Skeletal muscle tissue (tissue), 4 donors: ENCODE measurements around the gene RAB17. TPM values are rescaled to one million over a fixed set of nuclear protein-coding genes. Genes with fewer than 3 reads are reported as not detected.

ENCODE experiments used
- H3K27ac ChIP-seq: one replicate; pipeline ENCODE4 v1.7.0; 2013; ENCODE audit warnings: mild to moderate bottlenecking, low read depth, low read length, inconsistent platforms
- H3K27me3 ChIP-seq, 3 donors: one replicate each; pipeline ENCODE4 v1.7.0; 2013; ENCODE audit warnings: low read length in 3 of 3; ENCODE audit not compliant: control insufficient read depth in 3 of 3, insufficient read depth in 3 of 3
- H3K36me3 ChIP-seq, 3 donors: one replicate each; pipeline ENCODE4 v1.7.0; 2013; ENCODE audit warnings: low read length in 3 of 3; ENCODE audit not compliant: control insufficient read depth in 3 of 3, insufficient read depth in 3 of 3
- H3K4me1 ChIP-seq, 3 donors: one replicate each; pipeline ENCODE4 v1.7.0; 2013; ENCODE audit warnings: low read length in 3 of 3, mild to moderate bottlenecking in 3 of 3; ENCODE audit not compliant: control insufficient read depth in 3 of 3, insufficient read depth in 3 of 3
- H3K4me3 ChIP-seq, 3 donors: one replicate each; pipeline ENCODE4 v1.7.0; 2013; ENCODE audit warnings: low read length in 3 of 3
- H3K9ac ChIP-seq, 3 donors: one replicate each; pipeline ENCODE4 v1.7.0; 2013; ENCODE audit warnings: low read length in 3 of 3, mild to moderate bottlenecking in 3 of 3, moderate library complexity in 2 of 3, low read depth in 1 of 3
- H3K9me3 ChIP-seq, 3 donors: one replicate each; pipeline ENCODE4 v1.7.0; 2013; ENCODE audit warnings: low read length in 3 of 3; ENCODE audit not compliant: control insufficient read depth in 3 of 3
- total RNA-seq: library from RNA; depleted of rRNA; stranded (reverse); fragments of >200 nt; gene quantifications from one replicate; pipeline ENCODE4 v1.2.3, GENCODE V29; 2014
- donor health status: Osteomylitis.

RAB17 gene
- total RNA-seq, 1 donor from 2014 or later, result 1.0 TPM

GRCh38 chr2:237631007-237631785, 40.7 kb upstream of the RAB17 start:
- no peaks in the 10 kb centered on the region for H3K27me3 ChIP-seq
- H3K9ac ChIP-seq, result peak overlapping the region in 1 of 3 donors; percentile 64
- peak overlapping the region; percentile 11 to 29 (median 14) for H3K4me3 ChIP-seq
- H3K27ac ChIP-seq, result peak overlapping the region; percentile 84
- no peaks in the 10 kb centered on the region for H3K9me3 ChIP-seq
- H3K36me3 ChIP-seq, result peaks cover 0 to 4% (median 2%) of the 10 kb centered on the region in 3 donors
- H3K4me1 ChIP-seq, result peaks cover 59 to 71% (median 67%) of the 10 kb centered on the region in 3 donors

DNA sequence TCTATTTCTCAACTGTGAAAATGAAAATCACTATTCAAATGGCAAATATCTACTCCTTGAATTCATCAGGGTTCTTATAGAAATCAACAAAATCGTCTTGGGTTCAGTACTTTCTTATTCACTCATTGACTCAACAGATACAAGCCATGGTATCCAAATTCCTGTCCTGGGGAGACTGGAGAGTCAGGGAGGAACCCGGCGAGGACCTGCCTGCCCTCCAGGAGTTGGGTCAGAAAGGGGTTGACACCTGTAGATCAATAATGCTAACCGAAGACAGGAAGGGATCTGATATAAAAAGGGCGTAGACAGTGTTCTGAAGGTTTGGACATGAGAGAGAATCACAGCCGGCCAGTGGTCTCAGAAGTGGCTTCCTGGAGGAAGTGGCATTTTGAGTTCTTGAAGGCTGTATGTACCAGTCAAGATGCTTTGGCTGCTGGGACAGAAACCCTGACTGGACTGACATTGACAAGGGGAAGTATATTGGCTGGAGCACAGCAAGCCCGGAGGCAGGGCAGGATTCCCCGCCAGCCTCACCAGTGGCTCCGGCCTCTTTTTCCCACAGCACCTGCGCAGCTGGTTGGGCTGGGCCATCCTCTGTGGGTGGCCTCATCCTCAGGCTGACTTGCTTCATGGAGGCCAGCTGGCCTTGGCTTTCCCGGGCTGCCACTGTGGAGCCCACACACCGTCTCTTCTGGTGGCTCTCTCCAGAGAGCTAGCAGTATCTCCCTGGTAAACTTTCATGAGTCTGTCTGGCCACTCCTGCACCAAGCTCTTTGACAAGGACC, 39.9 kb upstream of the RAB17 start:
- Histone ChIP-seq H3K9me3 (no peaks in the 10 kb centered on the region), H3K27ac (peak overlapping the region; percentile 84), H3K4me3 (peak overlapping the region in 2 of 3 donors; percentile 11 to 29), H3K4me1 (peaks cover 67 to 79% (median 74%) of the 10 kb centered on the region in 3 donors), H3K36me3 (peaks cover 0 to 4% (median 2%) of the 10 kb centered on the region in 3 donors), H3K9ac (peak overlapping the region in 2 of 3 donors; percentile 42 to 64), H3K27me3 (no peaks in the 10 kb centered on the region)

DNA sequence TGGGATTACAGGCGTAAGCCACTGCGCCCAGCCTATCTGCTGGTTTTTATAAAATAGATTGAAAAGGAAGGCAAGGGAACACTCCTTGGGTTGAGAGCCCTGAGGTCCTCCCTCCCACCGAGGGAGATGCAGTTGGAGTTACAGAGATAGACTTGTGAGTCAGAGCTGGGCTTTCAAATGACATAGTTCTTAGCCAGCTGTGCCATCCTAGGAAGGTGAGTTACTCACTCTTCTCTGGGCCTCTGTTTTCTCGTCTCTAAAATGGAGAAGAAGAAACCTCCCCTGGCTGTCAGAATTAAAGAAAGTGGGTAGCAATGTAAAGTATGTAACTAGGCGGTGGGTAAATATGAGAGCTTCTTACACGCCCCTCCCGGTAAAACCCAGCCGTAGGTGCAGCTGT, 39.2 kb upstream of the RAB17 start:
- H3K4me3 ChIP-seq, result peak overlapping the region in 1 of 3 donors; percentile 13
- H3K27ac ChIP-seq, result peak overlapping the region; percentile 84
- H3K9me3 ChIP-seq, result no peaks in the 10 kb centered on the region
- H3K27me3 ChIP-seq, result no peaks in the 10 kb centered on the region
- peak overlapping the region in 2 of 3 donors; percentile 14 to 60 for H3K9ac ChIP-seq
- H3K36me3 ChIP-seq, result peaks cover 0 to 4% (median 2%) of the 10 kb centered on the region in 3 donors
- peaks cover 70 to 85% (median 79%) of the 10 kb centered on the region in 3 donors for H3K4me1 ChIP-seq

GRCh38 chr2:237629188-237629534, 38.6 kb upstream of the RAB17 start:
- Histone ChIP-seq H3K36me3 (peaks cover 0 to 4% (median 2%) of the 10 kb centered on the region in 3 donors), H3K27ac (peak overlapping the region; percentile 84), H3K4me3 (peak overlapping the region; percentile 62 to 68 (median 65)), H3K4me1 (peaks cover 70 to 88% (median 78%) of the 10 kb centered on the region in 3 donors), H3K9me3 (no peaks in the 10 kb centered on the region), H3K27me3 (no peaks in the 10 kb centered on the region), H3K9ac (peak overlapping the region; percentile 76 to 93 (median 79))

- Histone ChIP-seq H3K4me1 (peaks cover 65 to 83% (median 71%) of the 10 kb centered on the region in 3 donors), H3K4me3 (peak overlapping the region; percentile 62 to 68 (median 65)), H3K36me3 (peaks cover 0 to 4% (median 2%) of the 10 kb centered on the region in 3 donors), H3K9me3 (no peaks in the 10 kb centered on the region), H3K27me3 (no peaks in the 10 kb centered on the region), H3K9ac (peak overlapping the region; percentile 76 to 93 (median 79)), H3K27ac (peak overlapping the region; percentile 84)
Observed at GRCh38 chr2:237628247-237629187, 38.0 kb upstream of the RAB17 start.

GRCh38 chr2:237627441-237628246, 37.1 kb upstream of the RAB17 start, which contains the start of gene LRRFIP1:
TSS of gene LRRFIP1 (plus strand) at chr2:237627587. CDS start at chr2:237627645, 58 bp downstream.
- peak within 1 kb of the TSS; percentile 79 to 93 (median 80) for H3K9ac ChIP-seq
- H3K27me3 ChIP-seq, result no peaks in the 10 kb centered on the region
- H3K27ac ChIP-seq, result peak within 1 kb of the TSS; percentile 87
- H3K36me3 ChIP-seq, result peaks cover 0 to 4% (median 2%) of the 10 kb centered on the region in 3 donors
- peaks cover 57 to 74% (median 62%) of the 10 kb centered on the region in 3 donors for H3K4me1 ChIP-seq
- H3K9me3 ChIP-seq, result no peaks in the 10 kb centered on the region
- peak within 1 kb of the TSS; percentile 65 to 77 (median 66) for H3K4me3 ChIP-seq

- peaks cover 50 to 67% (median 55%) of the 10 kb centered on the region in 3 donors for H3K4me1 ChIP-seq
Observed at GRCh38 chr2:237626813-237627440, 36.4 kb upstream of the RAB17 start.

DNA sequence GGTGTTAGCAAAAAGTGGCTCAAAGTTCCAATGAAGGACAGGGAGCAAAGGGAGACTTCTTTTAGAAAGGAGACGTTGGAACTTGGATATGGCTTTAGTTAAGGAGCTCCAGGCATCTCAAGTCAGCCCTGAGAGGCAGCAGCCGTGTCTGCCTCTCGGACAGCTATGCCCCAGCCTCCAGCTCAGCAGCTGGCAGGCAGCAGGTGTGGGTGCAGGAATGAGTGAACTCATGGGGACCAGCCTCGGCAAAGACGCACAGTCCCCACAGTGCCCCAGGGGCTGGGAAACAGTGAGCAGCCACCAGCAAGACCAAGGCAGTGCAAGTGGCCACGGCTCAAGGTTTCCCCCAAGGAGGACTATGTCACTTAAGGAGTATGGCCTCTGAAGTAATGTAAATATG, 35.2 kb upstream of the RAB17 start:
- Histone ChIP-seq H3K4me3 (no peak overlapping the region), H3K27ac (peak overlapping the region; percentile 87), H3K9ac (peak overlapping the region in 2 of 3 donors; percentile 33), H3K36me3 (peaks cover 0 to 4% (median 2%) of the 10 kb centered on the region in 3 donors), H3K4me1 (peaks cover 39 to 55% (median 44%) of the 10 kb centered on the region in 3 donors), H3K27me3 (no peaks in the 10 kb centered on the region), H3K9me3 (no peaks in the 10 kb centered on the region)

More at GRCh38 chr2:237626813-237627440, 36.4 kb upstream of the RAB17 start:
- peaks cover 0 to 4% (median 2%) of the 10 kb centered on the region in 3 donors for H3K36me3 ChIP-seq
- H3K4me3 ChIP-seq, result peak overlapping the region; percentile 60 to 77 (median 66)
- no peaks in the 10 kb centered on the region for H3K9me3 ChIP-seq
- peak overlapping the region; percentile 79 to 87 (median 80) for H3K9ac ChIP-seq
- H3K27ac ChIP-seq, result peak overlapping the region; percentile 87
- no peaks in the 10 kb centered on the region for H3K27me3 ChIP-seq
